SK-N-SH treated with all-trans-retinoic acid at 6 μM for 48 hours (cell line): Measurements from ENCODE around the gene GSE1.

ENCODE experiments used
- ATAC-seq: fragments of 200-7000 bp; cut with Tn5 transposase; 3 replicates; pipeline ENCODE4 v1.9.1; 2020; ENCODE audit warnings: mild to moderate bottlenecking, moderate library complexity
- ARNTL ChIP-seq: fragments of 450-650 bp; formaldehyde crosslinking; IDR thresholded peaks from 2 replicates; pipeline ENCODE4 v1.5.0; 2020; ENCODE audit warnings: low read depth, mild to moderate bottlenecking, moderate library complexity, borderline replicate concordance
- BACH2 ChIP-seq: fragments of 250-450 bp; sonication (Bioruptor Pico); IDR thresholded peaks from 2 replicates; pipeline ENCODE4 v1.9.0; 2021; ENCODE audit warnings: mild to moderate bottlenecking, borderline replicate concordance
- CREB5 ChIP-seq: fragments of 250-450 bp; sonication (Bioruptor Pico); IDR thresholded peaks from 2 replicates; pipeline ENCODE4 v1.5.1; 2020; ENCODE audit warnings: low read depth, mild to moderate bottlenecking, moderate library complexity
- CSDC2 ChIP-seq: fragments of 250-450 bp; sonication (Bioruptor Pico); IDR thresholded peaks from 2 replicates; pipeline ENCODE4 v1.5.0; 2020; ENCODE audit warnings: mild to moderate bottlenecking, moderate library complexity
- CSRNP3 ChIP-seq: fragments of 250-450 bp; sonication (Bioruptor Pico); IDR thresholded peaks from 2 replicates; pipeline ENCODE4 v1.5.1; 2021; ENCODE audit warnings: mild to moderate bottlenecking, moderate library complexity
- GLIS3 ChIP-seq: fragments of 250-450 bp; sonication (Bioruptor Pico); IDR thresholded peaks from 2 replicates; pipeline ENCODE4 v1.5.0; 2020; ENCODE audit warnings: mild to moderate bottlenecking, moderate library complexity
- ISL1 ChIP-seq: fragments of 250-450 bp; sonication (Bioruptor Pico); IDR thresholded peaks from 2 replicates; pipeline ENCODE4 v2.1.2; 2022; ENCODE audit warnings: mild to moderate bottlenecking, moderate library complexity
- OSR1 ChIP-seq: fragments of 250-450 bp; sonication (Bioruptor Pico); IDR thresholded peaks from 2 replicates; pipeline ENCODE4 v1.8.0; 2022; ENCODE audit warnings: moderate library complexity, mild to moderate bottlenecking, inconsistent platforms
- PATZ1 ChIP-seq: fragments of 250-450 bp; sonication (Bioruptor Pico); IDR thresholded peaks from 2 replicates; pipeline ENCODE4 v1.8.0; 2020; ENCODE audit warnings: mild to moderate bottlenecking, moderate library complexity, borderline replicate concordance
- POU6F1 ChIP-seq: fragments of 250-450 bp; sonication (Bioruptor Pico); IDR thresholded peaks from 2 replicates; pipeline ENCODE4 v1.8.0; 2021; ENCODE audit warnings: low read depth, mild to moderate bottlenecking, moderate library complexity, borderline replicate concordance
- PPARA ChIP-seq: fragments of 250-450 bp; sonication (Bioruptor Pico); IDR thresholded peaks from 2 replicates; pipeline ENCODE4 v1.5.0; 2020; ENCODE audit warnings: mild to moderate bottlenecking, borderline replicate concordance
- RARB ChIP-seq: fragments of 250-450 bp; sonication (Bioruptor Pico); IDR thresholded peaks from 2 replicates; pipeline ENCODE4 v1.8.0; 2021; ENCODE audit warnings: mild to moderate bottlenecking, moderate library complexity
- SNAI2 ChIP-seq: fragments of 250-450 bp; sonication (Bioruptor Pico); IDR thresholded peaks from 2 replicates; pipeline ENCODE4 v1.5.0; 2020; ENCODE audit warnings: mild to moderate bottlenecking, moderate library complexity
- TCF4 ChIP-seq: fragments of 250-450 bp; sonication (Bioruptor Pico); IDR thresholded peaks from 2 replicates; pipeline ENCODE4 v1.8.0; 2021; ENCODE audit warnings: mild to moderate bottlenecking, moderate library complexity, borderline replicate concordance
- TOX ChIP-seq: fragments of 250-450 bp; sonication (Bioruptor Pico); IDR thresholded peaks from 2 replicates; pipeline ENCODE4 v1.8.0; 2021; ENCODE audit warnings: mild to moderate bottlenecking, moderate library complexity, borderline replicate concordance
- TSHZ2 ChIP-seq: fragments of 250-450 bp; sonication (Bioruptor Pico); IDR thresholded peaks from 2 replicates; pipeline ENCODE4 v1.5.0; 2020; ENCODE audit warnings: mild to moderate bottlenecking, moderate library complexity
- ZC3H10 ChIP-seq: fragments of 250-450 bp; sonication (Bioruptor Pico); IDR thresholded peaks from 2 replicates; pipeline ENCODE4 v1.5.1; 2021; ENCODE audit warnings: mild to moderate bottlenecking, moderate library complexity
- ZFP3 ChIP-seq: fragments of 250-450 bp; sonication (Bioruptor Pico); IDR thresholded peaks from 2 replicates; pipeline ENCODE4 v1.5.0; 2020; ENCODE audit warnings: mild to moderate bottlenecking, moderate library complexity
- ZFP30 ChIP-seq: fragments of 450-650 bp; formaldehyde crosslinking; IDR thresholded peaks from 2 replicates; pipeline ENCODE4 v1.5.0; 2022; ENCODE audit warnings: mild to moderate bottlenecking, moderate library complexity
- ZNF565 ChIP-seq: fragments of 450-650 bp; formaldehyde crosslinking; conservative IDR thresholded peaks from 2 replicates; pipeline ENCODE4 v1.5.0; 2020; ENCODE audit warnings: low read depth, mild to moderate bottlenecking, moderate library complexity
- ZNF70 ChIP-seq: fragments of 450-650 bp; formaldehyde crosslinking; IDR thresholded peaks from 2 replicates; pipeline ENCODE4 v1.5.0; 2020; ENCODE audit warnings: mild to moderate bottlenecking, moderate library complexity
- ZNF8 ChIP-seq: fragments of 450-650 bp; formaldehyde crosslinking; IDR thresholded peaks from 2 replicates; pipeline ENCODE4 v1.5.0; 2020; ENCODE audit warnings: mild to moderate bottlenecking, moderate library complexity

Gene GSE1

GRCh38 chr16:85637061-85637807, 24.1 kb downstream of the GSE1 start (continued):
- TF ChIP-seq CREB5 (no peak), ZNF565 (CRISPR knock-in tag) (no peak), ZFP3 (no peak), TCF4 (CRISPR knock-in tag) (no peak)

- TF ChIP-seq ZC3H10 (CRISPR knock-in tag) (no peak), SNAI2 (CRISPR knock-in tag) (no peak), ARNTL (no peak), TOX (CRISPR knock-in tag) (no peak), CSDC2 (CRISPR knock-in tag) (no peak), CSRNP3 (CRISPR knock-in tag) (no peak), PATZ1 (CRISPR knock-in tag) (no peak), PPARA (CRISPR knock-in tag) (no peak), ZFP3 (no peak), ZNF8 (no peak), POU6F1 (CRISPR knock-in tag) (no peak), ZFP30 (no peak), ZNF70 (CRISPR knock-in tag) (no peak), RARB (CRISPR knock-in tag) (no peak), OSR1 (CRISPR knock-in tag) (no peak), TCF4 (CRISPR knock-in tag) (no peak), ISL1 (no peak)
Observed at GRCh38 chr16:85637808-85638647, 24.9 kb downstream of the GSE1 start.

GRCh38 chr16:85638695-85639409, 25.7 kb downstream of the GSE1 start:
- no peak; the same call in 2 of the 3 replicates for ATAC-seq
- TF ChIP-seq TSHZ2 (CRISPR knock-in tag) = no peak
- TF ChIP-seq TCF4 (CRISPR knock-in tag) = no peak
- TF ChIP-seq ZNF70 (CRISPR knock-in tag) = no peak
- TF ChIP-seq PATZ1 (CRISPR knock-in tag) = no peak
- TF ChIP-seq ARNTL = no peak
- TF ChIP-seq CREB5 = no peak
- no peak for TF ChIP-seq ISL1
- no peak for TF ChIP-seq ZC3H10 (CRISPR knock-in tag)
- no peak for TF ChIP-seq GLIS3 (CRISPR knock-in tag)
- no peak for TF ChIP-seq ZNF565 (CRISPR knock-in tag)
- TF ChIP-seq ZFP3 = no peak
- no peak for TF ChIP-seq BACH2 (CRISPR knock-in tag)
- no peak for TF ChIP-seq ZFP30

More at GRCh38 chr16:85637808-85638647, 24.9 kb downstream of the GSE1 start:
- no peak for ATAC-seq
